GM12872 (cell line): Measurements from ENCODE around the gene COX6A2.

Source experiments
- CTCF ChIP-seq: IDR thresholded peaks from 3 replicates; pipeline ENCODE4 v1.5.1; 2011; ENCODE audit warnings: low read depth, mild to moderate bottlenecking, low read length, moderate library complexity; ENCODE audit not compliant: insufficient read depth

COX6A2 gene

GRCh38 chr16:31436221-31437045 lies 8.3 kb upstream of the COX6A2 start:
- TF ChIP-seq CTCF, result no peak

- no peak for TF ChIP-seq CTCF
These were observed 7.4 kb upstream of the COX6A2 start for GRCh38 chr16:31435341-31436220.

GRCh38 chr16:31430380-31431052 lies 2.4 kb upstream of the COX6A2 start:
- TF ChIP-seq CTCF, result no peak

- TF ChIP-seq CTCF, result no peak
These were observed 1.6 kb upstream of the COX6A2 start for GRCh38 chr16:31429796-31430195.

- no peak for TF ChIP-seq CTCF
These were observed 1.2 kb upstream of the COX6A2 start for GRCh38 chr16:31429314-31429713.

GRCh38 chr16:31428638-31429247 lies 583 bp upstream of the COX6A2 start:
- no peak for TF ChIP-seq CTCF
